Measurements from ENCODE around the gene TPSG1.

DNA sequence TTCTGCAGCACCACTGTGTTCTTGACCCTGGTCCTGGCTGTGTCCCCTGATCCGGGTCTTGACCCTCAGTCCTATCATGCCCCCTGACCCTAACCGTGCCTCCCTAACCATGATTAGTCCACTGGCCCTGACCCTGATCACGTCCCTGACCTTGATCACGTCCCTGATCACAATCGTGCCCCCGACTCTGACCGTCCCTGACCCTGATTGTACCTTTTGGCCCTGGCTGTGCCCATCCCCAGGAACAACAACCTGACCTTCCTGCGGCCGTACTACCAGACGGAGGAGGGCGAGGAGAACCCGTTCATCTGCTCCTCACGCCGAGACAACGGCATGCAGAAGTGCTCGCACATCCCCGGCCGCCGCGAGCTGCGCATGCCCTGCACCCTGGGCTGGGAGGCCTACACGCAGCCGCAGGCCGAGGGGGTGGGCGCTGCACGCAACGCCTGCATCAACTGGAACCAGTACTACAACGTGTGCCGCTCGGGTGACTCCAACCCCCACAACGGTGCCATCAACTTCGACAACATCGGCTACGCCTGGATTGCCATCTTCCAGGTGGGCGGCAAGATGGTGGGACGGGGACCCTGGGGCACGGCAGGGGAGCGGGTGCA, 24.9 kb downstream of the TPSG1 start:
- TF ChIP-seq POLR2A (IDR thresholded peaks at IDR 0.05; ENCODE audit: low read depth, low read length) (no peak), SPI1 (IDR thresholded peaks at IDR 0.05; ENCODE audit: low read depth, low read length) (no peak), TAF1 (IDR thresholded peaks at IDR 0.05; ENCODE audit: low read depth, low read length) (no peak)

All from GM12891 (cell line).